ENCODE measurements around the gene DLL4.

Gene DLL4

GRCh38 chr15:40952901-40953712 is 24.0 kb downstream of the DLL4 start, which contains the start of gene CHAC1:
TSS of gene CHAC1 (plus strand) at chr15:40953471. CDS start at chr15:40953584, 113 bp downstream.
- TF ChIP-seq CTCF (IDR thresholded peaks at IDR 0.05) = no peak

- no peak for TF ChIP-seq CTCF (IDR thresholded peaks at IDR 0.05)
These were observed 24.6 kb downstream of the DLL4 start for GRCh38 chr15:40953713-40954074.

- no peak for TF ChIP-seq CTCF (IDR thresholded peaks at IDR 0.05)
These were observed 26.2 kb downstream of the DLL4 start for GRCh38 chr15:40955141-40955903.

- TF ChIP-seq CTCF (IDR thresholded peaks at IDR 0.05) = no peak
These were observed 26.9 kb downstream of the DLL4 start for GRCh38 chr15:40955930-40956540.

- no peak for TF ChIP-seq CTCF (IDR thresholded peaks at IDR 0.05)
These were observed 27.4 kb downstream of the DLL4 start for GRCh38 chr15:40956541-40956982.

GRCh38 chr15:40957041-40957555 is 28.0 kb downstream of the DLL4 start:
- no peak for TF ChIP-seq CTCF (IDR thresholded peaks at IDR 0.05)

GRCh38 chr15:40957581-40958051 is 28.5 kb downstream of the DLL4 start:
- no peak for TF ChIP-seq CTCF (IDR thresholded peaks at IDR 0.05)

All from LNCAP (cell line).